Fibroblast of lung (primary cell): ENCODE measurements around the gene UBE2Q2. TPM values are rescaled to one million over a fixed set of nuclear protein-coding genes. Genes with fewer than 3 reads are reported as not detected.
A peak's percentile ranks its signal among the peaks of the same experiment; 100 is the strongest.

Experiments used
- DNase-seq, 2 donors: peaks; one replicate each; pipeline versions ENCODE4 v3.0.0 to v3.0.0-alpha.2; 2010; ENCODE audit warnings: low read depth in 2 of 2
- H2AFZ ChIP-seq: 2 replicates; pipeline ENCODE4 v1.5.1; 2012; ENCODE audit warnings: low read length, control low read depth, inconsistent platforms
- H3K27ac ChIP-seq: 2 replicates; pipeline ENCODE4 v1.5.1; 2011; ENCODE audit warnings: low read length, control low read depth; ENCODE audit not compliant: insufficient read depth
- H3K27me3 ChIP-seq: 2 replicates; pipeline ENCODE4 v1.5.1; 2011; ENCODE audit warnings: mild to moderate bottlenecking, low read length; ENCODE audit not compliant: control insufficient read depth, insufficient read depth
- H3K36me3 ChIP-seq: 2 replicates; pipeline ENCODE4 v1.5.1; 2011; ENCODE audit warnings: low read length; ENCODE audit not compliant: control insufficient read depth, insufficient read depth
- H3K4me1 ChIP-seq: 2 replicates; pipeline ENCODE4 v1.5.1; 2011; ENCODE audit warnings: low read length; ENCODE audit not compliant: control insufficient read depth, insufficient read depth; ENCODE audit errors: extremely low read depth
- H3K4me2 ChIP-seq: 2 replicates; pipeline ENCODE4 v1.5.1; 2011; ENCODE audit warnings: low read length, control low read depth; ENCODE audit not compliant: insufficient read depth; ENCODE audit errors: extremely low read depth
- H3K4me3 ChIP-seq, 4 experiments: fragments of 200-600 bp in 1 of 4; sonication (generic) in 1 of 4; replicated peaks in 1 of 4; 2 replicates each; pipeline ENCODE4 v1.5.1; 2011 to 2016; ENCODE audit warnings: low read length in 4 of 4, low read depth in 3 of 4, mild to moderate bottlenecking in 3 of 4, control low read depth in 2 of 4, inconsistent platforms in 1 of 4, mixed read lengths in 1 of 4; ENCODE audit not compliant: insufficient read depth in 1 of 4; ENCODE audit errors: control extremely low read depth in 1 of 4
- H3K79me2 ChIP-seq: 2 replicates; pipeline ENCODE4 v1.5.1; 2012; ENCODE audit warnings: mild to moderate bottlenecking, low read length, inconsistent platforms; ENCODE audit not compliant: control insufficient read depth, insufficient read depth
- H3K9ac ChIP-seq: 2 replicates; pipeline ENCODE4 v1.5.1; 2011; ENCODE audit warnings: mild to moderate bottlenecking, low read length, control low read depth; ENCODE audit not compliant: insufficient read depth
- H3K9me3 ChIP-seq: 2 replicates; pipeline ENCODE4 v1.5.1; 2012; ENCODE audit warnings: low read depth, low read length; ENCODE audit not compliant: control insufficient read depth, insufficient read depth
- H4K20me1 ChIP-seq: 2 replicates; pipeline ENCODE4 v1.5.1; 2011; ENCODE audit warnings: low read length; ENCODE audit not compliant: control insufficient read depth, insufficient read depth; ENCODE audit errors: extremely low read depth
- CTCF ChIP-seq, 2 donors: IDR thresholded peaks in 1 of 2; conservative IDR thresholded peaks in 1 of 2; 1 replicate in 1 of 2; 2 replicates in 1 of 2; pipeline ENCODE4 v1.5.1; 2011 to 2012; ENCODE audit warnings: low read length in 2 of 2, control low read depth in 1 of 2, inconsistent platforms in 1 of 2, low read depth in 1 of 2, mild to moderate bottlenecking in 1 of 2
- EZH2 ChIP-seq: IDR thresholded peaks from 2 replicates; pipeline ENCODE4 v1.5.1; 2012; ENCODE audit warnings: low read length, control low read depth, mild to moderate bottlenecking; ENCODE audit errors: missing control alignments
- polyA plus RNA-seq, 2 donors: library from polyadenylated mRNA; depleted of rRNA in 1 of 2; stranded (reverse) in 1 of 2; unstranded in 1 of 2; fragments of >200 nt; gene quantifications; 2 replicates each; pipeline ENCODE4 v1.2.1, GENCODE V29; 2011 to 2012; ENCODE audit warnings: missing spikeins in 1 of 2
- total RNA-seq: library from RNA; depleted of rRNA; stranded (reverse); fragments of >200 nt; gene quantifications from 2 replicates; pipeline ENCODE4 v1.2.1, GENCODE V29; 2014

UBE2Q2 gene
- total and polyA plus RNA-seq, 2 donors (not counting 1 experiment from before 2014, with no cell fraction given), result 55.7 to 62.6 TPM

GRCh38 chr15:75811626-75812025 lies 31.6 kb upstream of the UBE2Q2 start:
- Histone ChIP-seq H3K4me1 (no peaks in the 10 kb centered on the region), H3K27ac (no peak overlapping the region), H3K27me3 (peaks cover 2% of the 10 kb centered on the region), H3K9me3 (no peaks in the 10 kb centered on the region), H3K4me3 (no peak overlapping the region), H3K9ac (no peak overlapping the region), H3K79me2 (no peaks in the 10 kb centered on the region), H3K36me3 (no peaks in the 10 kb centered on the region), H2AFZ (no peak overlapping the region), H3K4me2 (no peak overlapping the region), H4K20me1 (no peaks in the 10 kb centered on the region)
- DNase-seq, result peak in 1 of 2 donors; percentile 46
- TF ChIP-seq EZH2, result no peak
- TF ChIP-seq CTCF (conservative IDR thresholded peaks at IDR 0.05 in 1 of 2, IDR thresholded peaks at IDR 0.05 in 1 of 2; ENCODE audit: low read depth in 1 of 2, low read length in 2 of 2), result no peak

- H3K36me3 ChIP-seq, result no peaks in the 10 kb centered on the region
- H2AFZ ChIP-seq, result no peak overlapping the region
- no peak for TF ChIP-seq EZH2
- no peak for TF ChIP-seq CTCF (conservative IDR thresholded peaks at IDR 0.05 in 1 of 2, IDR thresholded peaks at IDR 0.05 in 1 of 2; ENCODE audit: low read depth in 1 of 2, low read length in 2 of 2)
- no peaks in the 10 kb centered on the region for H4K20me1 ChIP-seq
- H3K4me1 ChIP-seq, result no peaks in the 10 kb centered on the region
- H3K4me3 ChIP-seq, result no peak overlapping the region
- H3K9ac ChIP-seq, result no peak overlapping the region
- H3K4me2 ChIP-seq, result no peak overlapping the region
- no peak overlapping the region for H3K27ac ChIP-seq
- H3K9me3 ChIP-seq, result no peaks in the 10 kb centered on the region
- H3K79me2 ChIP-seq, result no peaks in the 10 kb centered on the region
- H3K27me3 ChIP-seq, result peaks cover 2% of the 10 kb centered on the region
- no peak for DNase-seq
These were observed 28.5 kb upstream of the UBE2Q2 start for GRCh38 chr15:75814794-75815193.

- H3K4me3 ChIP-seq, result no peak overlapping the region
- no peaks in the 10 kb centered on the region for H3K4me1 ChIP-seq
- H2AFZ ChIP-seq, result no peak overlapping the region
- no peak overlapping the region for H3K27ac ChIP-seq
- TF ChIP-seq EZH2 (no peak), CTCF (conservative IDR thresholded peaks at IDR 0.05 in 1 of 2, IDR thresholded peaks at IDR 0.05 in 1 of 2; ENCODE audit: low read depth in 1 of 2, low read length in 2 of 2) (no peak)
- no peaks in the 10 kb centered on the region for H3K36me3 ChIP-seq
- H3K27me3 ChIP-seq, result peaks cover 2% of the 10 kb centered on the region
- H3K9me3 ChIP-seq, result no peaks in the 10 kb centered on the region
- H3K4me2 ChIP-seq, result no peak overlapping the region
- no peaks in the 10 kb centered on the region for H3K79me2 ChIP-seq
- H3K9ac ChIP-seq, result no peak overlapping the region
- DNase-seq, result no peak
- H4K20me1 ChIP-seq, result no peaks in the 10 kb centered on the region
These were observed 27.2 kb upstream of the UBE2Q2 start for GRCh38 chr15:75815811-75816719.
